Prostate gland (tissue), 2 donors: ENCODE measurements around the gene FUBP3.

Experiments
- CTCF ChIP-seq, 4 experiments: fragments of 200-600 bp in 2 of 4; fragments of 450-650 bp in 2 of 4; sonication (generic) in 2 of 4; IDR thresholded peaks; 1 replicate in 3 of 4; 2 replicates in 1 of 4; pipeline ENCODE4 v1.5.1; 2016 to 2019; ENCODE audit warnings: antibody characterized with exemption in 4 of 4, mild to moderate bottlenecking in 2 of 4, moderate library complexity in 2 of 4
- POLR2A ChIP-seq: fragments of 450-650 bp; IDR thresholded peaks from one replicate; pipeline ENCODE4 v1.6.1; 2016; ENCODE audit warnings: antibody characterized with exemption, mild to moderate bottlenecking
- POLR2AphosphoS5 ChIP-seq: sonication (generic); formaldehyde crosslinking; IDR thresholded peaks from one replicate; pipeline ENCODE4 v1.6.1; 2017; ENCODE audit warnings: antibody characterized with exemption

GRCh38 chr9:130685104-130685503, 105.7 kb downstream of the FUBP3 start:
- no peak for TF ChIP-seq POLR2AphosphoS5
- TF ChIP-seq CTCF (IDR thresholded peaks at IDR 0.05), result no peak
- no peak for TF ChIP-seq POLR2A
